Brain pericyte (primary cell): Measurements from ENCODE around the gene UBA5.

ENCODE experiments used
- DNase-seq: peaks from one replicate; pipeline ENCODE4 v3.0.0-alpha.2; 2012; ENCODE audit warnings: low read depth, low spot score

UBA5 gene

GRCh38 chr3:132654190-132654589, 5.9 kb upstream of the UBA5 start:
- no peak for DNase-seq

- no peak for DNase-seq
Measured at GRCh38 chr3:132654721-132655120, 5.4 kb upstream of the UBA5 start.

GRCh38 chr3:132655471-132655870, 4.7 kb upstream of the UBA5 start:
- no peak for DNase-seq

- DNase-seq: no peak
Measured at GRCh38 chr3:132657869-132658747, 2.0 kb upstream of the UBA5 start.

- no peak for DNase-seq
Measured at GRCh38 chr3:132659000-132659364, 1.1 kb upstream of the UBA5 start.

- peak; percentile 40 for DNase-seq
Measured at GRCh38 chr3:132659365-132660051, 621 bp upstream of the UBA5 start, which contains the start of gene ACAD11. ACAD11 (minus strand) TSS chr3:132659809; CDS start chr3:132659751, 58 bp downstream.

GRCh38 chr3:132660811-132661070, 612 bp downstream of the UBA5 start:
- no peak for DNase-seq

GRCh38 chr3:132661101-132661500, 972 bp downstream of the UBA5 start:
- no peak for DNase-seq

- DNase-seq: no peak
Measured at GRCh38 chr3:132662212-132662611, 2.1 kb downstream of the UBA5 start.

- DNase-seq: no peak
Measured at GRCh38 chr3:132665230-132665745, 5.2 kb downstream of the UBA5 start.

- DNase-seq: no peak
Measured at GRCh38 chr3:132669256-132669777, 9.2 kb downstream of the UBA5 start.

GRCh38 chr3:132675408-132675807, 15.3 kb downstream of the UBA5 start:
- no peak for DNase-seq

GRCh38 chr3:132679911-132680310, 19.8 kb downstream of the UBA5 start:
- DNase-seq: no peak

- DNase-seq: no peak
Measured at GRCh38 chr3:132681421-132681820, 21.3 kb downstream of the UBA5 start.

GRCh38 chr3:132682201-132682600, 22.1 kb downstream of the UBA5 start:
- DNase-seq: no peak

GRCh38 chr3:132690040-132690439, 29.9 kb downstream of the UBA5 start:
- DNase-seq: no peak

GRCh38 chr3:132694991-132695390, 34.9 kb downstream of the UBA5 start:
- no peak for DNase-seq

GRCh38 chr3:132695422-132695821, 35.3 kb downstream of the UBA5 start:
- no peak for DNase-seq

- DNase-seq: no peak
Measured at GRCh38 chr3:132703733-132704132, 43.6 kb downstream of the UBA5 start.

GRCh38 chr3:132709761-132710160, 49.6 kb downstream of the UBA5 start:
- DNase-seq: no peak

GRCh38 chr3:132710311-132710710, 50.2 kb downstream of the UBA5 start:
- no peak for DNase-seq

GRCh38 chr3:132713977-132714727, 54.0 kb downstream of the UBA5 start:
- DNase-seq: no peak
